ENCODE measurements around the gene IFNAR2.

DNA sequence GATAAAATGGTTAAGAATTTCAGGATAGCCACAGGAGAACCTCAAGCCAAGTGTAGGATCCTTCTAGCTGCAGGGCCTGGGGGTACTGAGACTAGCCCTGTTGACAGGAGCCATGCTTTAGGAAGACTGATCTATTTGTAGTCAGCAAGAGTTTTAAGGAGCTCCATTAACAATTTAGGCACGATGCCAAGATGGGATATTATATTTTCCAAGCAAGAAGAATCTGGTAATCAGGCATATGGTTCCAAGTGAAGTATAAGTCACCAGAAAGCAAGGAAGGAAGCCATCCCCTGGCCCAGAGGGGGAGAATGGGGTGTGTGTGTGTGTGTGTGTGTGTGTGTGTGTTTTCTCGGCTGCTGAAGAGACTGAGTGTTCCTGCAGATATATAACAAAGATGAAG, 7.0 kb downstream of the IFNAR2 start:
- TF ChIP-seq, protein P1, sequence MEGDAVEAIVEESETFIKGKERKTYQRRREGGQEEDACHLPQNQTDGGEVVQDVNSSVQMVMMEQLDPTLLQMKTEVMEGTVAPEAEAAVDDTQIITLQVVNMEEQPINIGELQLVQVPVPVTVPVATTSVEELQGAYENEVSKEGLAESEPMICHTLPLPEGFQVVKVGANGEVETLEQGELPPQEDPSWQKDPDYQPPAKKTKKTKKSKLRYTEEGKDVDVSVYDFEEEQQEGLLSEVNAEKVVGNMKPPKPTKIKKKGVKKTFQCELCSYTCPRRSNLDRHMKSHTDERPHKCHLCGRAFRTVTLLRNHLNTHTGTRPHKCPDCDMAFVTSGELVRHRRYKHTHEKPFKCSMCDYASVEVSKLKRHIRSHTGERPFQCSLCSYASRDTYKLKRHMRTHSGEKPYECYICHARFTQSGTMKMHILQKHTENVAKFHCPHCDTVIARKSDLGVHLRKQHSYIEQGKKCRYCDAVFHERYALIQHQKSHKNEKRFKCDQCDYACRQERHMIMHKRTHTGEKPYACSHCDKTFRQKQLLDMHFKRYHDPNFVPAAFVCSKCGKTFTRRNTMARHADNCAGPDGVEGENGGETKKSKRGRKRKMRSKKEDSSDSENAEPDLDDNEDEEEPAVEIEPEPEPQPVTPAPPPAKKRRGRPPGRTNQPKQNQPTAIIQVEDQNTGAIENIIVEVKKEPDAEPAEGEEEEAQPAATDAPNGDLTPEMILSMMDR (conservative IDR thresholded peaks at IDR 0.05; ENCODE audit: low read length) = no peak
- no peak for TF ChIP-seq EZH2phosphoT487 (IDR thresholded peaks at IDR 0.05; ENCODE audit: borderline replicate concordance, low read depth, low read length)

All from OCI-LY7 (cell line).